Adipocyte (in vitro differentiated cells): ENCODE measurements around the gene SRSF8.

Experiments used
- DNase-seq: peaks from one replicate; pipeline ENCODE4 v3.0.0-alpha.2; 2015; ENCODE audit warnings: low read depth
- H3K27me3 ChIP-seq: replicated peaks from 2 replicates; pipeline ENCODE4 v1.7.0; 2013; ENCODE audit warnings: mild to moderate bottlenecking, low read length, moderate library complexity; ENCODE audit not compliant: control insufficient read depth, insufficient read depth
- H3K36me3 ChIP-seq: 2 replicates; pipeline ENCODE4 v1.7.0; 2013; ENCODE audit warnings: low read length, mild to moderate bottlenecking, moderate library complexity; ENCODE audit not compliant: control insufficient read depth, insufficient read depth, severe bottlenecking
- H3K4me1 ChIP-seq: 2 replicates; pipeline ENCODE4 v1.7.0; 2013; ENCODE audit warnings: mild to moderate bottlenecking, low read length, moderate library complexity; ENCODE audit not compliant: control insufficient read depth, insufficient read depth
- H3K4me3 ChIP-seq: 2 replicates; pipeline ENCODE4 v1.7.0; 2013; ENCODE audit warnings: mild to moderate bottlenecking, low read length, moderate library complexity
- H3K9ac ChIP-seq: 2 replicates; pipeline ENCODE4 v1.7.0; 2013; ENCODE audit warnings: mild to moderate bottlenecking, low read length, moderate library complexity
- H3K9me3 ChIP-seq: 2 replicates; pipeline ENCODE4 v1.7.0; 2013; ENCODE audit warnings: mild to moderate bottlenecking, low read length, moderate library complexity; ENCODE audit not compliant: control insufficient read depth

The SRSF8 gene

DNA sequence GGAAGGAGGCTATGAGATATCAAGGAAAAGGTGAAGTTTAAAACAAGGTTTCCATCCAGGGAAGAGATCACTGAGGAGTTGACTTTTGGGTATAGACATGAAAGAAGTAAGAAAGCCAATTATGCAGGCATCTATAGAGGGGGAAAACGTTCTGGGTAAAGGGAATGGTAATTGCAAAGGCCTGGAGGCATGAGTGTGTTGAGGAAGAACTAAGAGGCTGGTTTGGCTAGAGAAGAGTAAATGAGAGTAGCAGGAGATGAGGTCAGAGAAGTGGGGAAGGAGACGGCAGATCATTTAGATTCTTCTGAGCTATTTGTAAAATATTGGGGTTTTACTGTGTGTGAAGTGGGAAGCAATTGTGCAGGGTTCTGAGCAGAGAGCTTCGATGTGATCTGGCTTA lies 30.5 kb downstream of the SRSF8 start:
- Histone ChIP-seq H3K4me1 (peaks cover 47% of the 10 kb centered on the region), H3K4me3 (no peak overlapping the region), H3K36me3 (no peaks in the 10 kb centered on the region), H3K9me3 (no peaks in the 10 kb centered on the region), H3K27me3 (no peaks in the 10 kb centered on the region), H3K9ac (no peak overlapping the region)
- no peak for DNase-seq

DNA sequence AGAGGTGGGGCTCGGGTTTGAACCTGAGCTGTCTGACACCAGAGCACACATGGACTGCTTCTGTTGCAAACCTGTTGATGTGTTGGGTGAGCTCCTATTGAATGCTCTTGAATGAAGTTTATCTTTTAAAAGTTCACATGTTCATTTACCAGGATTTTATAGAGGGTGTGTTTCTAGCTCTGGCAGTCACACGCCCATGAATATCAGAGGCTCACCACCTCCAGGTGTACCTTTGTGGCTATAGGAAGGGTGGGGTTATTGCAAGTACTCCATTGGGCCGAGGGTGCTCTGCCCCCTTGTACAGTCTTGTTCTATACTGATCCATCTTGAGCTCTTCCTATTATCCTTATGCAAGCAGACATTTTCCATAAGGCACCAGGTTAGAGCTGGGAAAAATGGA lies 32.1 kb downstream of the SRSF8 start:
- no peak overlapping the region for H3K9ac ChIP-seq
- no peaks in the 10 kb centered on the region for H3K36me3 ChIP-seq
- DNase-seq: no peak
- no peaks in the 10 kb centered on the region for H3K27me3 ChIP-seq
- no peak overlapping the region for H3K4me3 ChIP-seq
- H3K4me1 ChIP-seq: peaks cover 31% of the 10 kb centered on the region
- H3K9me3 ChIP-seq: no peaks in the 10 kb centered on the region

DNA sequence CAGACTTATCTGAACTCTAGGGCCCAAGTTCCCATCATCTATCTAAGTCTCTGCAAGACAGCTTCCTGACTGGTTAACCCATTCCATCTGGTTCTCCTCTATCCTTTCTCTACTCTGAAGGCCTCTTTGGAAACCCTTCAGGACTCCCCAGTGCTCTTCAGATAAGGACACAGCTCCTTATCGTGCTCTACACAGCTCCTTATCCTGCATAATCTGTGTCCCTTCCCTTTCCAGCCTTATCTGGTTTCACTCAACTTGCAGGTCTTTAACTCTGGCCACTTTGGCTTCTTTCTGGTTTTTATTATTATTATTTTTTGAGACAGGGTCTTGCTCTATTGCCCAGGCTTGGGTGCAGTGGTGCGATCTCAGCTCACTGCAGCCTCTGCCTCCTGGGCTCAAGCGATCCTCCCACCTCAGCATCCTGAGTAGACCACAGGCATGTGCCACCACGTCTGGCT lies 33.5 kb downstream of the SRSF8 start:
- Histone ChIP-seq H3K36me3 (no peaks in the 10 kb centered on the region), H3K9ac (no peak overlapping the region), H3K9me3 (no peaks in the 10 kb centered on the region), H3K4me1 (peaks cover 19% of the 10 kb centered on the region), H3K27me3 (no peaks in the 10 kb centered on the region), H3K4me3 (no peak overlapping the region)
- DNase-seq: no peak

DNA sequence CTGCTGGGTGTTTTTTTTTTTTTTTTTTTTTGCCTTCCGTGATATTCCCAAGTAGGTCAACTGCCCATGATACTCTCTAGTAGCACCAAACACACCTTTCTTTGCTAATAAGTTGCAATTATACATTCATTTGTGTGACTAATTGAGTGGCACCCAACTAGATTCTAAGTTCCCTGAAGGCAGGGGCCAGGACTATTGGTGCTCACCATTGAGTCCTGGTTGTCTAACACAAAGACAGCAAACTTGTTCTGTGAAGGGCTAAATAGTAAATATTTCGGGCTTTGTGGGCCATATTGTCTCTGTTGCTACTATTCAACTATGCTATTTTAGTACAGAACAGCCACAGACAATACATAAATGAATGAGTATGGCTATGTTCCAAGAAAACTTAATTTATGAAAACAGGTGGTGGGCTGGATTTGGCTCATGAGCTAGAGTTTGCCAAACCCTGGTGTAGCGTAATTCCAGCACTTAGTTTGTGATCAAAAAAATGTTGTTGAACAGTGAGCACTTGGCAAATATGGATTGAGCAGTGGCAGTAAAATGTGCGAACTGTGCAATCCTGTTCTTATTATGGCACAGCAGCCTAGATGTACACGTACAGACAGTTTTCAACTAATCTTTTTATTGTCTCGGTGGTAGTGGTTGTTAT lies 34.3 kb downstream of the SRSF8 start:
- Histone ChIP-seq H3K4me1 (peaks cover 11% of the 10 kb centered on the region), H3K36me3 (no peaks in the 10 kb centered on the region), H3K9ac (no peak overlapping the region), H3K9me3 (no peaks in the 10 kb centered on the region), H3K27me3 (no peaks in the 10 kb centered on the region), H3K4me3 (no peak overlapping the region)
- DNase-seq: no peak

DNA sequence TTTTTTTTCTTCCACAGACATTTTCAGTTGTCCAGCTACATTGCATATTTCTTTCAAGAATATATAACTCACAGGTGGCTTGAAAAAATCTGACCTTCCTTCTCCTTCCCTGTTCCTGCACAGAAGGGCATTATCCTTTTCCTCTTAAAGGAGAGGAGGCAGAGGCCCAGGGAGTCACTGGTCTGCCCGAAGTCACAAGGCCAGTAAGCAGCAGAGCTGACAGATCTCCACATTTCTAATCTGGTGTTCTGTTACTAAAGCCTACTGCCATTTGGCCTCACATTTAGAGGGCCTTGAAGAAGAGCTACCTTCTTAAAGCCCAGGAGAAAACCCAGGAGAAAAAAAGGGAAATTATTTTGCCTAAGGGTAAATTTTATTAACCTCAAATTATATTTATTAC lies 35.2 kb downstream of the SRSF8 start:
- no peaks in the 10 kb centered on the region for H3K36me3 ChIP-seq
- peaks cover 2% of the 10 kb centered on the region for H3K4me1 ChIP-seq
- H3K4me3 ChIP-seq: no peak overlapping the region
- DNase-seq: no peak
- H3K9me3 ChIP-seq: no peaks in the 10 kb centered on the region
- no peak overlapping the region for H3K9ac ChIP-seq
- no peaks in the 10 kb centered on the region for H3K27me3 ChIP-seq

DNA sequence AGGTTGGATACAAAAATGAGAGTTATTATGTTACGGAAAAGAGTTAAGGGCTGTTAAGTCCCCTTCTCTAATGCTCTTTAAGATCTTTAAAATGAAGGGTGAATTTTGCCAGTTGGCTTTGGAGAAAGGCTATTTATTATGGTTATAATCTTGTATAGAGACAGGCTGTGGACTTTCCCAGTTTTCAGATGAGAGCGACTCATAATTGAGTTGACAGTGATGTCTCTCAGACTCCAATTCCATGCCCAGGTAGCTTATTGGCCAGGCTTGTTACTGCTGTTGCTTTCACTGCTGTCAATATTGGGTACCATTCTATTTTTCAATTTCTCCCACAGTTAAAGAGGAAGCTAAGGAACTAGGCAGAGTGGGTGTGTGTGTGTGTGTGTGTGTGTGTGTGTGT lies 36.0 kb downstream of the SRSF8 start:
- Histone ChIP-seq H3K4me1 (no peaks in the 10 kb centered on the region), H3K4me3 (no peak overlapping the region), H3K9ac (no peak overlapping the region), H3K9me3 (no peaks in the 10 kb centered on the region), H3K36me3 (no peaks in the 10 kb centered on the region), H3K27me3 (no peaks in the 10 kb centered on the region)
- DNase-seq: no peak

DNA sequence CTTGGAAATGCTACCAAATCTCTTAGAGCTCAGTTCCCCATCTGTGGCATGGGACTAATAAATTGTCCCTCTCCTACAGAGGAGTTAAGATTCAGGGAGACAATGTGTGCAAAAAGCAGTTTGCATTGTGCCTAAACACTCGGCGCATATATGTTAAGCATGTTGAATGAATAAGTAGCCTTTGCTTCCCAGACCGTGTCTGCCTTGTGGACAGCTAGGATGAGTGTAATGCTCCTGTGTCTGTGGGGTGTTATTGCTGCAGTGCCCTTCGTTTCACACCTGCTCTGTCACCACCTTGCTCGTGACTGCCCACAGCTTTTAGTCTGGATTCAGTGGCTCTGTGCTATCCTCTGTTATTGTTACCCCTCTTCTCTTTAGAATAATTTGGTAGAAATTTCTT lies 37.0 kb downstream of the SRSF8 start:
- no peaks in the 10 kb centered on the region for H3K4me1 ChIP-seq
- DNase-seq: no peak
- H3K4me3 ChIP-seq: no peak overlapping the region
- no peak overlapping the region for H3K9ac ChIP-seq
- H3K27me3 ChIP-seq: no peaks in the 10 kb centered on the region
- no peaks in the 10 kb centered on the region for H3K36me3 ChIP-seq
- no peaks in the 10 kb centered on the region for H3K9me3 ChIP-seq

DNA sequence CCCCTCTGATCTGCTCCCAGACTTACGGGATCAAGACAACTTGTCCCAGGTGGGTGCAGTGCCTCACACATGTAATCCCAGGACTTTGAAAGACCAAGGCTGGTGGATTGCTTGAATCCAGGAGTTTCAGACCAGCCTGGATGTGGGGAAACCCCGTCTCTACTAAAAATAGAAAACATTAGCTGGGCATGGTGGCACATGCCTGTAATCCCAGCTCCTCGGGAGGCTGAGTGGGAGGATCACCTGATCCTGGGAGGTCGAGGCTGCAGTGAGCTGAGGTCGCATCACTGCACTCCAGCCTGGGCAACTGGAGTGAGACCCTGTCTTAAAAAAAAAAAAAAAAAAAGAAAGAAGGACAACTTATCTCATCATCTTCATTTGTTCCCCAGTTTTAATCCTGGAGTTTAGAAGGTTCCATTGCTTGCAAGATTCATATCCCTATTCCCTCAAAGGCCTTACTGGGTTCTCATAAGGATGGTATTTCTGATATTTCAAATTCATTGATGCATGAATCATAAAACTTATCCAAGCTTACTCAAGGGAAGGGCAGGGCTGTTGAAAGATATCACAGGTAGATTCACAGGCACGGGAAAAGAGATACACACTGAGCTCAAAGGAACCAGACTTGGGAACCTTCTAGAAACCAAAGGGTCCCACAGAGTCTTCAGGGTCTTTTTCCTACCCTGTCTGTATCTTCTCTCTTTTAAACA lies 37.6 kb downstream of the SRSF8 start:
- H3K4me1 ChIP-seq: no peaks in the 10 kb centered on the region
- peaks cover 3% of the 10 kb centered on the region for H3K36me3 ChIP-seq
- DNase-seq: no peak
- H3K9me3 ChIP-seq: no peaks in the 10 kb centered on the region
- H3K27me3 ChIP-seq: no peaks in the 10 kb centered on the region
- H3K9ac ChIP-seq: no peak overlapping the region
- no peak overlapping the region for H3K4me3 ChIP-seq

DNA sequence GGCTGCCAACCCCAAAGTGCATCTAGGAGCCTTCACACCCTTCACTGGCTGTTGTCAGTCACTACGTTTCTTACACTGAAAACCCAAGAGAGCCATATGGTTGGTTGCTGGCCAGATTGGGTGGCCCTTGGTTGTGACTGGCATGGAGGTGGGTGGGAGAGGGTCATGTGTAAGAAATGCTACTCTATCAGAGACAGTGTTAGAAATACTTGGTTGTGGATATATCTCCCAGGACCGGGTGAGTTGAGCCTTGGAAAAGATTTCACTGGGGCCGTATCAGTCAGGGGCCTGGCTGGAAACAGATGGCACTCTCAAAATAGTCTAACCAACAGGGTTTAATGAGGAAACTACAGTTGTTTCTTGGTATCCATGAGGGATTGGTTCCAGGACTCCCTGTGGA lies 38.1 kb downstream of the SRSF8 start:
- Histone ChIP-seq H3K9ac (no peak overlapping the region), H3K4me3 (no peak overlapping the region), H3K27me3 (no peaks in the 10 kb centered on the region), H3K4me1 (no peaks in the 10 kb centered on the region), H3K9me3 (no peaks in the 10 kb centered on the region), H3K36me3 (peaks cover 9% of the 10 kb centered on the region)
- no peak for DNase-seq

DNA sequence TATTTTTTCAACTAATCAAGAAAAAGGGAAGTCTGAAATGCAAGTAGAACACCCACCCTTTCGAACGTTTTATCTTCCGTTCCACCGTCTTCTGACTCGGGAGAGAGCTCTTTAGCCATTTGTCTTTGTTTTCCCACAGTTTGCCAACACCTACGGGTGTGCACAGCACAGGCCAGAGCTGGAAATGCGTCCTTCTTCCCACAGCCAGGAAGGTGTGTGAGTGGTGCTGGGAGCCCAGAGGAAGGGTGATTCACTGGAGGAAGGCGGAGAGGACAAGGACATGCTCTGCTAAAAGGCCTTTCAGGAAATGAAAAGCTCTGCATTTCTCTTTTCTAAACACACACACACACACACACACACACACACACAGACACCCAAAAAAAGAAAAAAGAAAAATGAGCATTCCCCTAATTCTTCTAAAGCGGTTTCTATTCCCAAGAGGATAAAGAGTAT lies 41.5 kb downstream of the SRSF8 start:
- Histone ChIP-seq H3K4me3 (no peak overlapping the region), H3K27me3 (no peaks in the 10 kb centered on the region), H3K9me3 (no peaks in the 10 kb centered on the region), H3K4me1 (no peaks in the 10 kb centered on the region), H3K36me3 (peaks cover 9% of the 10 kb centered on the region), H3K9ac (no peak overlapping the region)
- no peak for DNase-seq

DNA sequence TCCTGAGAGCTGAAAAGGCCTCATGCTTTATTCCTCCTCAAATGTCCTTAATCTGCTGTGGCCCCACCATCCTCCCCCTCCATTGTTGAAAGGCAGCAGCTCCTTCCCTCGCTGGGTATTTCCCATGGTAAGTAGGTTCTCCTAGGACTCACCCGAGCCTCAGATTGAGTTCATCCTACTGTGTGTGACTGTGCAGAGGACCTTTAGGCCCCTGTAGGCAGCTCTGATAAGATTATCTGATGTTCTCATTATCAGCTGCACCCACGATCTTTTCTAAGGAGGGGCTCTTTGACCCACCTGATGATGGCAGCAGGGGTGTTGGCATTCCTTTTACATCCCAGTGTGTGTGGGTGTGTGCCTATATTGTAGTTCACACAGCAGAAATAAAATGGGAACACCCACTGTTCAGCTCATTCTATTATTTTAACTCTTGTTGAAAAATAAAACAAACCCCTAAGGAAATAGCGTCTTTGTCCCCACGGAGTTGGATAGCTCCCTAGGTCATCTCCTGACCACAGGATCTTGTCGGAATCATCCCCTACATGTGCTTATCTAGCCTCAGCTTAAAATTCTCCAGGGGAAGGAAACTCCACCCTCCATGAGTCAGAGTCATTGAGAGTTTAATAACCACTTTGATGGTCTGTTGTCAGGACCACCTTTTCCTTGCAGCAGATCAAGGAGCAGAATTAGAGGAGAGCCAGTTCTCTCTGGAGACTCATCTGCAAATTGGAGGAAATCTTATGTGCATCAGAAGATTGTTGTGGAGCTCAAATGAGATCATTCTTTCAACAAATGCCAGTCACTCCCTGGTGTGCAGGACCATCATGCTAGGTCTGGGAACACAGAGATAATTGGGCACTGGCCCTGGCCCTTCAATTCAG lies 42.2 kb downstream of the SRSF8 start:
- H3K9me3 ChIP-seq: no peaks in the 10 kb centered on the region
- no peaks in the 10 kb centered on the region for H3K4me1 ChIP-seq
- H3K36me3 ChIP-seq: peaks cover 9% of the 10 kb centered on the region
- H3K9ac ChIP-seq: no peak overlapping the region
- DNase-seq: peak; percentile 20
- no peak overlapping the region for H3K4me3 ChIP-seq
- H3K27me3 ChIP-seq: no peaks in the 10 kb centered on the region
